Neural progenitor cell (in vitro differentiated cells): Measurements from ENCODE around the gene PLEKHG4B.

Experiments used
- EZH2 ChIP-seq: fragments of 200-600 bp; sonication (generic); IDR thresholded peaks from 2 replicates; pipeline ENCODE4 v1.6.1; 2017; ENCODE audit warnings: antibody characterized with exemption, mild to moderate bottlenecking, moderate library complexity
- TF ChIP-seq, protein P1 (sequence below): fragments of 200-600 bp; sonication (generic); IDR thresholded peaks from 2 replicates; pipeline ENCODE4 v1.5.1; 2017; ENCODE audit warnings: antibody characterized with exemption, mild to moderate bottlenecking

GRCh38 chr5:196350-196749, 104.4 kb downstream of the PLEKHG4B start:
- TF ChIP-seq, protein P1, sequence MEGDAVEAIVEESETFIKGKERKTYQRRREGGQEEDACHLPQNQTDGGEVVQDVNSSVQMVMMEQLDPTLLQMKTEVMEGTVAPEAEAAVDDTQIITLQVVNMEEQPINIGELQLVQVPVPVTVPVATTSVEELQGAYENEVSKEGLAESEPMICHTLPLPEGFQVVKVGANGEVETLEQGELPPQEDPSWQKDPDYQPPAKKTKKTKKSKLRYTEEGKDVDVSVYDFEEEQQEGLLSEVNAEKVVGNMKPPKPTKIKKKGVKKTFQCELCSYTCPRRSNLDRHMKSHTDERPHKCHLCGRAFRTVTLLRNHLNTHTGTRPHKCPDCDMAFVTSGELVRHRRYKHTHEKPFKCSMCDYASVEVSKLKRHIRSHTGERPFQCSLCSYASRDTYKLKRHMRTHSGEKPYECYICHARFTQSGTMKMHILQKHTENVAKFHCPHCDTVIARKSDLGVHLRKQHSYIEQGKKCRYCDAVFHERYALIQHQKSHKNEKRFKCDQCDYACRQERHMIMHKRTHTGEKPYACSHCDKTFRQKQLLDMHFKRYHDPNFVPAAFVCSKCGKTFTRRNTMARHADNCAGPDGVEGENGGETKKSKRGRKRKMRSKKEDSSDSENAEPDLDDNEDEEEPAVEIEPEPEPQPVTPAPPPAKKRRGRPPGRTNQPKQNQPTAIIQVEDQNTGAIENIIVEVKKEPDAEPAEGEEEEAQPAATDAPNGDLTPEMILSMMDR: no peak
- no peak for TF ChIP-seq EZH2
